WTC11 (cell line): ENCODE data around the gene CBFA2T3.

Source experiments
- CBFB ChIP-seq: sonication (generic); formaldehyde crosslinking; IDR thresholded peaks from 2 replicates; pipeline ENCODE4 v1.8.1; 2022; ENCODE audit warnings: mild to moderate bottlenecking, low read depth, missing genetic modification reagents
- SMAD4 ChIP-seq: sonication (generic); formaldehyde crosslinking; IDR thresholded peaks from 2 replicates; pipeline ENCODE4 v1.8.0; 2022; ENCODE audit warnings: mild to moderate bottlenecking, missing genetic modification reagents

- TF ChIP-seq SMAD4 (CRISPR knock-in tag) (no peak), CBFB (CRISPR knock-in tag) (no peak)
Measured at GRCh38 chr16:88835383-88835782, 141.6 kb downstream of the CBFA2T3 start.
